HUDEP-2 (cell line): Measurements from ENCODE around the gene MYADML2.
A peak's percentile ranks its signal among the peaks of the same experiment; 100 is the strongest.

Source experiments
- DNase-seq, 76 experiments: peaks; one replicate each; lab custom pipeline; 2025; ENCODE audit not compliant: unreplicated experiment in 76 of 76; lab: John Stamatoyannopoulos, UW

MYADML2 gene

GRCh38 chr17:81927152-81927652 is 19.8 kb downstream of the MYADML2 start:
- DNase-seq: peak in 1 of 76 experiments; percentile 44

GRCh38 chr17:81926451-81927151 is 20.4 kb downstream of the MYADML2 start:
- peak in 54 of 76 experiments; percentile 6 to 65 (median 44) for DNase-seq

- DNase-seq: peak in 3 of 76 experiments; percentile 30 to 34 (median 32)
These were observed 21.1 kb downstream of the MYADML2 start for GRCh38 chr17:81925860-81926450.

GRCh38 chr17:81924557-81925532 is 22.2 kb downstream of the MYADML2 start:
- DNase-seq: peak in 2 of 76 experiments; percentile 17 to 18

- peak in 73 of 76 experiments; percentile 18 to 90 (median 72) for DNase-seq
These were observed 23.5 kb downstream of the MYADML2 start for GRCh38 chr17:81923302-81924260.

GRCh38 chr17:81922566-81923301 is 24.3 kb downstream of the MYADML2 start:
- DNase-seq: no peak

GRCh38 chr17:81921996-81922565 is 25.0 kb downstream of the MYADML2 start:
- DNase-seq: no peak

- no peak for DNase-seq
These were observed 25.5 kb downstream of the MYADML2 start for GRCh38 chr17:81921537-81921862.

GRCh38 chr17:81920612-81921536 is 26.2 kb downstream of the MYADML2 start:
- no peak for DNase-seq

GRCh38 chr17:81918832-81919545 is 28.0 kb downstream of the MYADML2 start:
- DNase-seq: peak in 42 of 76 experiments; percentile 11 to 63 (median 38)

- DNase-seq: peak in 1 of 76 experiments; percentile 80
These were observed 28.7 kb downstream of the MYADML2 start for GRCh38 chr17:81918333-81918669.

GRCh38 chr17:81917565-81918332 is 29.3 kb downstream of the MYADML2 start, which contains the start of gene SIRT7:
Gene SIRT7 (minus strand): TSS chr17:81918176. CDS start chr17:81918131, 45 bp downstream.
- peak in 72 of 76 experiments; percentile 13 to 88 (median 66) for DNase-seq

GRCh38 chr17:81916234-81917001 is 30.6 kb downstream of the MYADML2 start:
- peak in 68 of 76 experiments; percentile 26 to 86 (median 56) for DNase-seq

- no peak for DNase-seq
These were observed 31.7 kb downstream of the MYADML2 start for GRCh38 chr17:81915331-81915730.

- no peak for DNase-seq
These were observed 32.8 kb downstream of the MYADML2 start for GRCh38 chr17:81914103-81914850.
